NT2/D1 (cell line): ENCODE data around the gene GMPR2.
"Not testable (repeated sequence)": the region's sequence is repeated elsewhere in the genome, so short reads cannot be mapped to it uniquely, and the experiment has no call there.

Source experiments
- DNase-seq: peaks from one replicate; pipeline ENCODE4 v3.0.0-alpha.2; 2011; ENCODE audit warnings: low read depth, low spot score
- H3K27me3 ChIP-seq: 2 replicates; pipeline ENCODE4 v1.6.0; 2011; ENCODE audit warnings: mild to moderate bottlenecking; ENCODE audit not compliant: insufficient read length, insufficient read depth
- H3K36me3 ChIP-seq: 2 replicates; pipeline ENCODE4 v1.6.1; 2011; ENCODE audit warnings: mild to moderate bottlenecking, low read length, mixed read lengths; ENCODE audit not compliant: insufficient read depth, insufficient read length
- H3K4me1 ChIP-seq: 2 replicates; pipeline ENCODE4 v1.5.1; 2011; ENCODE audit not compliant: insufficient read depth, insufficient read length
- H3K4me3 ChIP-seq: 2 replicates; pipeline ENCODE4 v1.5.1; 2011; ENCODE audit warnings: low read depth; ENCODE audit not compliant: insufficient read length
- H3K9ac ChIP-seq: 2 replicates; pipeline ENCODE4 v1.6.0; 2011; ENCODE audit warnings: low read depth; ENCODE audit not compliant: insufficient read length
- H3K9me3 ChIP-seq: 2 replicates; pipeline ENCODE4 v1.5.1; 2011; ENCODE audit warnings: mild to moderate bottlenecking, low read length; ENCODE audit not compliant: insufficient read depth
- SUZ12 ChIP-seq: IDR thresholded peaks from 2 replicates; pipeline ENCODE4 v1.6.1; 2011; ENCODE audit not compliant: insufficient read length, insufficient read depth; ENCODE audit errors: extremely low read depth
- YY1 ChIP-seq: IDR thresholded peaks from 2 replicates; pipeline ENCODE4 v1.6.1; 2011; ENCODE audit not compliant: insufficient read length, insufficient read depth
- ZNF274 ChIP-seq: IDR thresholded peaks from 2 replicates; pipeline ENCODE4 v1.6.1; 2011; ENCODE audit warnings: mild to moderate bottlenecking, low read depth, low read length

GMPR2 gene

GRCh38 chr14:24195186-24196070 lies 37.3 kb upstream of the GMPR2 start, which contains the start of gene TM9SF1:
Gene TM9SF1 (minus strand): TSS chr14:24195441. CDS start chr14:24195019, 422 bp downstream.
- DNase-seq = peak; percentile 69
- H3K27me3 ChIP-seq = no peaks in the 10 kb centered on the region
- peaks cover 12% of the 10 kb centered on the region; the same call in 1 of the 2 replicates for H3K9me3 ChIP-seq
- H3K4me1 ChIP-seq = no peaks in the 10 kb centered on the region
- TF ChIP-seq SUZ12 (no peak), ZNF274 (no peak), YY1 (no peak)
- peak within 1 kb of the TSS; percentile 75 for H3K9ac ChIP-seq
- peak within 1 kb of the TSS; percentile 72 for H3K4me3 ChIP-seq
- H3K36me3 ChIP-seq = peaks cover 36% of the 10 kb centered on the region

DNA sequence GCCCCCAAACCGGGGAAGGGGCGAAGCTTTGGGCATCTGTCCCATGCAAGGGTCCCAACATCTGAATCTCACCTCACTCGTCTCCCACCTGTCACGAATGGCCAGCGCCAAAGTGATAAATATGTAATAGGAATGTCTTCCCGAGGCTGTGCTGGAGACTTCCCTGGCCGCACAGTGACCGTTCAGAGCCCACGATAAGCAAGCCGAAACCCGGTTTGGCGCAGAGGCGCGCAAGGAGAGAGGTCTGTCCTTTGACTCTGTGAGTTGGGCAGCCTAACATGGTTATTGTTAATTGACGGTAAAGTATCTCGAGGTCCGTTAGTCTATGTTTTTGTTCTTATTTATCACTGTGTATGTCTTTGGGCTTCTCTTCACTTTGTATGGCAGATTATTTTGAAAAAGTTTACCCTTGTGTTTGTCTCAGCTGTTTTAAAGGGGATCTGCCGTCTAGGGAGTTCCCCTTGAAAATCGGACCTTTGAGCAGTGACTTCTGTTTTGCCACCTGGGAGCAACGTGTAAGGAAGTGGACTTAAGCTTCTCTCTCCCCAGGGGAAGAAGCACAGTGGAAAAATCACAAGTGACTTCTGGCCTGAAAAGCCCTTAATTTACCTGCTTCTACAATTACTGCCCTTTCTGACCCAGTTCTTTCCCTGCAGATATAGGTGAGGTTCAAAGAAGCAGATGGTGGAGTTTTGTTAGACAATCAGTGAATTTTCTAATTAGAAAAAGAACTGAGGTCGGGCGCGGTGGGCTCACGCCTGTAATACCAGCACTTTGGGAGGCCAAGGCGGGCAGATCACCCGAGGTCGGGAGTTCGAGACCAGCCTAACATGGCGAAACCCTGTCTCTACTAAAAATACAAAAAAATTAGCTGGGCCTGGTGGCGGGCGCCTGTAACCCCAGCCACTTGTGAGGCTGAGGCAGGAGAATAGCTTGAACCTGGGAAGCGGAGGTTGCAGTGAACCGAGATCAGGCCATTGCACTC lies 36.4 kb upstream of the GMPR2 start:
- TF ChIP-seq YY1 = no peak
- TF ChIP-seq SUZ12 = no peak
- no peak for TF ChIP-seq ZNF274
- Histone ChIP-seq H3K9me3 (peaks cover 19% of the 10 kb centered on the region), H3K27me3 (no peaks in the 10 kb centered on the region), H3K4me3 (peak overlapping the region; percentile 72), H3K4me1 (no peaks in the 10 kb centered on the region), H3K9ac (peak overlapping the region; percentile 75), H3K36me3 (peaks cover 35% of the 10 kb centered on the region)
- DNase-seq = no peak

DNA sequence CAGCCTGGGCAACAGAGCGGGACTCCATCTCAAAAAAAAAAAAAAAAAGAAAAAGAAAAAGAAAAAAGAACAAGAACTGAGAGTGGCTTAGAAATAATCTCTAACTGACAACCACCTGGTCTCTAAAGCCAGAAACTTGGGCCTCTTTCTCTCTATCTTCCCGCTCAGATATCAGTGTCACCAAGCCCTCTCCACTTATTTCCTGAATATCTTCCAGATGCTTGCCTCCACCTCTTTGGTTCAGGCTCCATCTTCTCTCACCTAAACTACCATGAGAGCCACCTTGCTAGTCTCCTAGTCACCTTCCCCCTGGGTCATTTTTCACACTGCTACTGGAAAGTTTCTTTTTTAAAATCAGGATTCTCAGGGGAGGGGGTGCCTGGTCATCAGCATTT lies 35.7 kb upstream of the GMPR2 start:
- Histone ChIP-seq H3K27me3 (no peaks in the 10 kb centered on the region), H3K9ac (no peak overlapping the region), H3K4me1 (no peaks in the 10 kb centered on the region), H3K4me3 (no peak overlapping the region), H3K9me3 (peaks cover 24% of the 10 kb centered on the region), H3K36me3 (peaks cover 35% of the 10 kb centered on the region)
- no peak for DNase-seq
- TF ChIP-seq YY1 = no peak
- TF ChIP-seq SUZ12 = no peak
- TF ChIP-seq ZNF274 = no peak

DNA sequence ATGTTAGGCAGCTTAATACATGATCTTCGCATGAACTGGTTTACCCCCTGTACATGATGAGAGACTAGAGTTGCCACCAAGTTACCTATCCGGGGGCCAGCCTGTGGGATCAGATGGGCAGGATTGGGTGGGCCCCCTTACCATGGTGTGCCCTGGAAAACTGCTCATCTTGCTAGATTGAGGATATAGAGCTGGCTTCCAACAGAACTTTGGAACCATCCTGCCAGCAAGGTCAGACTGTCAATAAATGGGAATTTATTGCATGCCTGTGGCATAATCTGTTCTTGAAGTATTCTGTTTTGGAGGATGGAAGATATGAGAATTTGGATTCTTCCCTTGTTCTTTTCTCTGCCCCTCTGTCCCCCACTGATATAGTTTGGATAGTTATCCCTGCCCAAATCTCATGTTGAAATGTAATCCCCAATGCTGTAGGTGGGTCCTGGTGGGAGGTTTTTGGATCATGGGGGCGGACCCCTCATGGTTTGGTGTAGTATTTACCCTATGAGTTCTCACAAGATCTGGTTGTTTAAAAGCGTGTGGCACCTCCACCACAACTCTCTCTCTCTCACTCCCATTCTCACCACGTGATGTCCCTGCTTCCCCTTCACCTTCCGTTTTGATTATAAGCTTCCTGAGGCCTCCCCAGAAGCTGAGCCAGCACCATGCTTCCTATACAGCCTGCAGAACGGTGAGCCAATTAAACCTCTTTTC lies 33.8 kb upstream of the GMPR2 start:
- TF ChIP-seq SUZ12 = no peak
- no peak for TF ChIP-seq ZNF274
- no peak for TF ChIP-seq YY1

GRCh38 chr14:24202538-24202937 lies 30.2 kb upstream of the GMPR2 start:
- H3K9me3 ChIP-seq = peaks cover 24% of the 10 kb centered on the region

More for the DNA sequence above, 33.8 kb upstream of the GMPR2 start:
- H3K36me3 ChIP-seq = peaks cover 24% of the 10 kb centered on the region
- H3K9ac ChIP-seq = no peak overlapping the region
- no peaks in the 10 kb centered on the region for H3K27me3 ChIP-seq
- no peaks in the 10 kb centered on the region for H3K4me1 ChIP-seq
- H3K4me3 ChIP-seq = no peak overlapping the region
- no peak for DNase-seq
- peaks cover 24% of the 10 kb centered on the region for H3K9me3 ChIP-seq

GRCh38 chr14:24203249-24203886 lies 29.4 kb upstream of the GMPR2 start:
- H3K36me3 ChIP-seq = peaks cover 49% of the 10 kb centered on the region
- not testable (repeated sequence) for DNase-seq

More at GRCh38 chr14:24202538-24202937, 30.2 kb upstream of the GMPR2 start:
- H3K4me3 ChIP-seq, DNase-seq, H3K27me3 ChIP-seq, H3K4me1 ChIP-seq, H3K9ac ChIP-seq: not testable (repeated sequence)
- peaks cover 40% of the 10 kb centered on the region for H3K36me3 ChIP-seq

More at GRCh38 chr14:24203249-24203886, 29.4 kb upstream of the GMPR2 start:
- not testable (repeated sequence) for H3K9ac ChIP-seq, H3K4me3 ChIP-seq, H3K4me1 ChIP-seq, H3K27me3 ChIP-seq
- H3K9me3 ChIP-seq = peaks cover 24% of the 10 kb centered on the region
